HL-60/S4 treated with phorbol 12-myristate 13-acetate at 8.2 ng/mL for 4 days and 3 days (cell line): Measurements from ENCODE around the gene PACS2.

Experiments used
- in situ Hi-C: fragments of 300-500 bp; cut with MboI; formaldehyde crosslinking; loops from 2 replicates; pipeline ENCODE4 v1.15.0; 2022; ENCODE audit warnings: low sequenced_read_pairs

PACS2 gene

GRCh38 chr14:105436402-105436801 is 121.9 kb downstream of the PACS2 start:
- in situ Hi-C loops, result no loop called here

- in situ Hi-C loops, result no loop called here
These were observed 122.6 kb downstream of the PACS2 start for GRCh38 chr14:105436891-105437722.

- in situ Hi-C loops, result no loop called here
These were observed 123.4 kb downstream of the PACS2 start for GRCh38 chr14:105437723-105438500.

GRCh38 chr14:105439179-105439578 is 124.6 kb downstream of the PACS2 start:
- in situ Hi-C loops, result no loop called here

GRCh38 chr14:105439710-105440553 is 125.4 kb downstream of the PACS2 start:
- in situ Hi-C loops, result no loop called here

- in situ Hi-C loops, result no loop called here
These were observed 126.0 kb downstream of the PACS2 start for GRCh38 chr14:105440554-105440900.

- in situ Hi-C loops, result no loop called here
These were observed 126.4 kb downstream of the PACS2 start for GRCh38 chr14:105440992-105441391.

GRCh38 chr14:105442125-105442524 is 127.6 kb downstream of the PACS2 start:
- in situ Hi-C loops, result no loop called here

GRCh38 chr14:105442834-105443233 is 128.3 kb downstream of the PACS2 start:
- in situ Hi-C loops, result no loop called here

GRCh38 chr14:105444859-105445258 is 130.3 kb downstream of the PACS2 start:
- in situ Hi-C loops, result no loop called here

- in situ Hi-C loops, result no loop called here
These were observed 130.7 kb downstream of the PACS2 start for GRCh38 chr14:105445290-105445689.

GRCh38 chr14:105445901-105446845 is 131.6 kb downstream of the PACS2 start:
- in situ Hi-C loops, result no loop called here

GRCh38 chr14:105446971-105447370 is 132.4 kb downstream of the PACS2 start:
- in situ Hi-C loops, result no loop called here
